ENCODE data around the gene CAPN8.
A peak's percentile ranks its signal among the peaks of the same experiment; 100 is the strongest.
"Not testable (repeated sequence)": the region's sequence is repeated elsewhere in the genome, so short reads cannot be mapped to it uniquely, and the experiment has no call there.

CAPN8 gene

DNA sequence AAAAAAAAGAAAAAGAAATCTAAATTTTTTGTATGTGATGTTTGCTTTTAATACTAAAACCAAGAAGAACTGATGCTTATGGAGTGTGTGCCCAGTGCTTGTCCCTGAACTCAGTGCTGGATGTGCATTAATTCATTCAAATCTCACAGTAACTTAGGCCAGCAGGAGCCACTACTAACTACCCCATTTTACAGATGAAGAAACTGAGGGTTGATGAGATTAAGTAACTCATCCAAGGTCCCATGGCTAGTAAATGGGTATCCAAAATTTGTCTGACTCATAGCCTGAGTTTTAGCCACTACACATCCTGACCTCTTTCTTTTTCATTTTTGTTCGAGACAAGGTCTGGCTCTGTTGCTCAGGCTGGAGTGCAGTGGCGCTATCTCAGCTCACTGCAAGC is 144.4 kb downstream of the CAPN8 start:
- no peak for DNase-seq

DNA sequence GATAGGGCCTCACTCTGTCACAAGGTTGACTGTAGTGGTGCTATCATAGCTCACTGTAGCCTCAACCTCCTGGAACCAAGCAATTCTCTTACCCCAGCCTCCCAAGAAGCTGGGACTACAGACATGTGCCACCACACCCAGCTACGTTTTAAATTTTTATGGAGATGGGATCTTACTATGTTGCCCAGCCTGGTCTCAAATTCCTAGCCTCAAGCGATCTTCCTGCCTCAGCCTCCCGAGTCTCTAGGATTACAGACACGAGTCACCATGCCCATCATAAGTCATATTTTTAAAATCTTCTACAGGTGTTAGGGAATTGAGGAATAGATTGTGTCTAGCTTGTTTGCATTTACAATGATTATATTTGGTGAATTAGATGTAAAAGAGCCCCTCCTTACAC is 145.3 kb downstream of the CAPN8 start:
- DNase-seq: no peak

DNA sequence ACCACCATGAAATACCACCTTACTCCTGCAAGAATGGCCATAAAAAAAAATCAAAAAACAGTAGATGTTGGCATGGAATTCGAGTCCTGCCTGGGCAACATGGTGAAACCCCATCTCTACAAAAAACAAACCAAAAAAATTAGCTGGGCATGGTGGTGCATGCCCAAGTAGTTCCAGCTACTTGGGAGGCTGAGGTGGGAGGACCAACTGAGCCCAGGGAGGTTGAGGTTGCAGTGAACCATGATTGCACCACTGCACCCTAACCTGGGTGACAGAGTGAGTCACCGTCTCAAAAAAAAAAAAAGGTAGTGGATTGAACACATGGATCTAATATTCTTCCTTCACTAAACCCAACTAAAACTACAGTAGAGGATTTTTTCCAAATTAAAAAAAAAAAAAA is 146.4 kb downstream of the CAPN8 start:
- no peak for DNase-seq

DNA sequence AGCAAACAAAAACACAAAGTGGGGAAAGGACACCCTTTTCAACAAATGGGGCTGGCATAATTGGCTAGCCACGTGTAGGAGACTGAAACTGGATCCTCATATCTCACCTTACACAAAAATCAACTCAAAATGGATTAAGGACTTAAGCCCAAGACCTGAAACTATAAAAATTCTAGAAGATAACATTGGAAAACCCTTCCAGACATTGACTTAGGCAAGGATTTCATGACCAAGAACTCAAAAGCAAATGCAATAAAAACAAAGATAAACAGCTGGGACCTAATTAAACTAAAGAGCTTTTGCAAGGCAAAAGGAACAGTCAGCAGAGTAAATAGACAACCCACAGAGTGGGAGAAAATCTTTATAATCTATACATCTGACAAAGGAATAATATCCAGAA is 146.9 kb downstream of the CAPN8 start:
- not testable (repeated sequence) for DNase-seq

DNA sequence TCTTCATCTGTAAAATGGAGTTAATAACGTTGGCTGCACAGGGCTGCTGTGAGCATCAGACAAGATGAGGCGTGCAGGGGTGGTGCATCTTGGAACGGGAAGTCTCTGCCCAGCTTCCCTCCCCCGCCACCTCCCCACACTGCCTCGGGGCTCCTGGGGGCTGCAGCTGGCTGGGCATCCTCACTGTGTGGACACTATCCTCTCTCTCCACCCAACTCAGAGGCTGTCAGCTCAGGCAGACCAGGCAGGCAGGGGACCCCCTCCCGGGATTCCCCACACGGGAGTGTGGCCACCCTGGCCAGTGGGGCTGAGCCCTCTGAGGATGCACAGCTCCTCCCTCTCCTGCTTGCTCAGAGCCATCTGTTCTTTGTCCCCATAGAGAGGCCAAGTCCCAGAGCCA is 149.6 kb downstream of the CAPN8 start:
- no peak for DNase-seq

DNA sequence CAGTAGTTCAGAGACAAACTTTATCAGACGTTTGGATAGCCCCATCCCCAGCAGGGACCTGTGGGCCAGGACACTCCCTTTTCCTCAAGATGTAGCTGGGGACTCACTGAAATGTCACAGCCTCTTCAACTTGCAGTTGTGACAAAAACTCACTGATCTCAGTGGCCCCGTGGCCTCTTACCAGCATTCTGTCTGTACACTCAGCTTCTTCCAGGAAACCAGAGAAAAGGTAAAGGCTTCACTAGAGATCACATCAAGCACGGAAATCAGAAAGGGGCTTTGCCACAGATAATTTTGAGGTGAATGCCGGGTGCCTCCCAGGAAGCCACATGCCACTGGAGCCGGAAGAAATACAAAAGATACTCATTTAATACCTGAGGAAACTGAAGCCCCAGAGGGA is 150.1 kb downstream of the CAPN8 start:
- DNase-seq: no peak

DNA sequence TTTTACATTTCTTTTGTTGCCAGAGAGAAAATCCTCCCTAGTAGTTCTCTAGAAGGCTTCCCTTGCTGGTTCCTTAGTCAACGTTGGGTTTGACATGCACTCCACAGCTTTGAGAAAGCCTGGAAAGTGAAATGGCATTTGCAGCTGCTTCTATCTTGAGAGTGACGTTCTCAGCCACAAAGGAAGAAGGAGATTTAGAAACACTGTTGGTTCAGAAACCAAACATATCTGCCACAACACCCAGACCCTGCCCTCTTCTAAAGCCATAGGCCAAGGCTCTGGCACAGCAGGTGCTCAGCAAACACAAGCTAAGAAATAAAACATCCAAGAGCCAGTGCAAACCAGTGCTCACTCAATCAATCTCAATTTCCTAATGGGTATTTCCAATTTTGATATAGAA is 150.9 kb downstream of the CAPN8 start:
- no peak for DNase-seq

DNA sequence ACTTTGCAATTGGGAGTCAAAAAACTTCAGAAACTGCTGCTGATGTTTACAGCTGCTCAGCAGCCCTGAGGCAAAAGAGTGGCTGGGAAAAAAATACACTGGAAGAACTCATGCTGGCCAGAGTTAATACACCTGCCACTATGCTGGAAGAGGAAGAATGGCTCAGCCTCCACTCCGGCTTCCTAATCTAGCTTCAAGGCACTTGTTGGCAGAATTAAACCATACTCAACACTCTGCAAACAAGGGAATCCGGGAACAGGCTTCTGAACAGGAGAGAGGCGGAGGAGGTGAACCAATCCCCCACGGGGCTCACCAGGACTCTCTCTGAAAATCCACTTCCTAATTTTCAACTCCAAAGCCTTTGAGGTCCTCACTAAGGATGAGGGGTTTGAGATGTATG is 152.2 kb downstream of the CAPN8 start:
- peak; percentile 17 to 91 (median 63) for DNase-seq

DNA sequence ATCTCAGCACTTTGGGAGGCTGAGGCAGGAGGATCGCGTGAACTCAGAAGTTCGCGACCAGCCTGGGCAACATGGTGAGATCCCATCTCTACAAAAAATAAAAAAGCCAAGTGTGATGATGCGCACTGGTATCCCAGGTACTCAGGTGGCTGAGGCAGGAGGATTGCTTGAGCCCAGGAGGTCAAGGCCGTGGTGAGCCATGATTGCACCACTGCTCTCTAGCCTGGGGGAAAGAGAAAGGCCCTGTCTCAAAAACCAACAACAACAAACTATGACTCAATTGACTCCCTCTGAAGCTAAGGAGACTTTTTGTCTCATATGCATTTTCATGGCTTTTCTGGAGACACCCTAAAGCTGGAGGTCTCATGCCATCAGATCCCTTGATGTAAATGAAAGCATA is 153.4 kb downstream of the CAPN8 start:
- no peak for DNase-seq

DNA sequence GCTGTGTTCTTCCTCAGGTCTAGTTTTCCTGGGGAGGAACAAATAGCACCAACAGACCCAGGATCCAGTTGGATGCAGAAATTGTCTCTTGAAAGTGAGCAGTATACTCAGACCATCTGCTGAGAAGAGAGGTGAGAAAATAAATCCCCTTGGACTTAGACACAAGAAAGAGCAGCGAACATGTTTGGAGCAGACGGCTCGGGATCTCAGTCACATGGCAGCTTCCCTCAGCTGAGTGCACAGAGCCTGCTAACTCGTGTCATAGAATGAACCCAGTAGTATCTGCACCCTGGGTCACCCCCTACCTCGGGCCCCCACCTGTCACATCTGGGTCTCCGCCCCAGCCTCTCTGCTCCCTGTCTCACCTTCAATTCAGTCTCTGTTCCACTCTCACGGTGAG is 156.7 kb downstream of the CAPN8 start:
- DNase-seq: no peak

DNA sequence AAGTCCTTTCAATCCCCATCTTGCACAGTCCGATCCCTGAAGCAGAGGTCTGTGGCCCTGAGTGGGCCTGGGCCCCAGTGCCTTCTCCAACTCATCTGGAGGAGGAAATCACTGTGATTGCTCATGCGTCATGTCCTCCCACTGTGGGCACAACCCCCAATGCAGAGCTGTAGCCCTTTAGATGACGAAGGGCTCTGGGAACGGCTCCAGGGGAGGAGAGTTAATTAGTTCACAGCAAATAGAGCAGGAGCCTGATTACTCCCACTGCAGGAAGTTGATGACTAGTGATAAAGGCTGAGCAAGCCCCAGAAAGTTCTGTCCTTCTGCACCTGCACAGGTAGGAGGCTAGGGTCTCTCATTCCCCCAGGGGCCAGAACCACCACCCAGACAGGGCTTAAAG is 160.8 kb downstream of the CAPN8 start:
- peak in 2 of 3 experiments; percentile 19 to 56 for DNase-seq

DNA sequence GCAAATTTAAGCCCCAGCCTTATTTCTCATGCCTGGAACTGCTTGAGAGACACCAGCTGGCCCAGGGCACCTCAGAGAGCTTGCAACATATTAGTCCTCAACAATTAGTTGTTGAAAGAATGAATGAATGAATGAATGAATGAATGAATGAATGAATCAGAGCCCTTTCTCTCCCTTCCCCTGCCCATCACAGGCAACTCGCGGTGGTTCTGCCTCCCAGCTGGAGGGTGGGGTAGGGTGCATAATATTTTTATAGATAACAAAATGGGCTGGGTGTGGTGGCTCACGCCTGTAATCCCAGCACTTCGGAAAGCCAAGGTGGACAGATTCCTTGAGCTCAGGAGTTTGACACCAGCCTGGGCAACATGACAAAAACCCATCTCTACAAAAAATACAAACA is 162.2 kb downstream of the CAPN8 start:
- DNase-seq: no peak

DNA sequence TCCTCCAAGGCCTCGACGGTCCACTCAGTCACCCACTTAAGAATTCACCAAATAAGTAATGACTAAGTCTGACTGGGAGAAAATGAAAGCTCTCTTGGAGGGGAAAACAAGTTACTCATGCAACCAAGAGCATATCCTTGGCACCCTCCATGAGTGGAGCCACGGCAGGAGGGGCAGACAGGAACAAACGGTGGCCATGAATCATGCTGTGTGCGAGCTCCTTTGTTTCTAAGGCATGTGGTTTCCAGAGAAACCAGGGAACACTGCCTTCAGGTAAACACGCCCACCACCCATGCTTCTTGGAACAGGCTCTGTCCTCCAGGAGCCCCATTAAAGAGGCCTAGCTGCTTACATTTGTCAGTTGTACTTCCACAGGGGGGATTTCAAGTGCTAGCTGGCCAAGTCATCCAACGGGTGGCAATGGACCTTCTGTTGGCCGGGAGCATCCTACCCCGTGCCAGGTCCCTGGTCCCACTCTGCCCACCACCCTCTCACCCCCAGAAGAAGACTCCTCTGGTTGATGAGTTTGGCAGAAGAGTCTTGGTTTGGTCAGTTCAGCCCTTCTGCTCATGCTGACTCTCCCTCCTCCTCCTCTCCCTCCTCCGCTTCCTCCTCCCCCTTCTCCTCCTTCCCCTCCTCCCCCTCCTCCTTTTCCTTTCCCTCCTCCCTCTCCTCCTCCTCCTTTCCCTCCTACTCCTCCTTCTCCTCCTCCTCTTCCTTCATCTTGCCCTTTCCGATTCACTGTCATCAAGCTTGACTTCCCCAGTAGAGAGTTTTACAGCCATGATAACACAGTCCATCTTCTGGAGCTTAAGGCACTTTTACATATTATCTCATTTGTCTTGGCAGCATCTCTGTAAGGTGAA is 164.7 kb downstream of the CAPN8 start:
- peak; percentile 5 to 81 (median 61) for DNase-seq

DNA sequence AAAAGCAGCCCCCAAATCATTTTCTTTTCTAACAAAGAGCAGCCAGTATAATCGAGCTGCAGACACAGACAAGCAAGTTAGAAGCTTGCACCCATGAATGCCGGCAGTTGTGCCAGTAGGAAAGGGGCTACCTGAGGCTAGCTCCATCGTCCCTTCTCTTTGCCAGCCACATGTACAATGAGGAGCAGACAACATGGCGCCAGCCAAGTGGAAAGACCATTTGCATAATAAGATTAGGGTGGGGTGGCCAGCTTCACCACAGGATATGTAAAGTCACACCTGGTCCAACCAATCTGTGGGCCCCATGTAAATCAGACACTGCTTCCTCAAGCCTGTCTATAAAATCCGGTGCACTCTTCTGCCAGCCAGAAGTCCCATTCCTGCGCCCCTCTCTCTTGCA is 168.6 kb downstream of the CAPN8 start:
- DNase-seq: no peak

DNA sequence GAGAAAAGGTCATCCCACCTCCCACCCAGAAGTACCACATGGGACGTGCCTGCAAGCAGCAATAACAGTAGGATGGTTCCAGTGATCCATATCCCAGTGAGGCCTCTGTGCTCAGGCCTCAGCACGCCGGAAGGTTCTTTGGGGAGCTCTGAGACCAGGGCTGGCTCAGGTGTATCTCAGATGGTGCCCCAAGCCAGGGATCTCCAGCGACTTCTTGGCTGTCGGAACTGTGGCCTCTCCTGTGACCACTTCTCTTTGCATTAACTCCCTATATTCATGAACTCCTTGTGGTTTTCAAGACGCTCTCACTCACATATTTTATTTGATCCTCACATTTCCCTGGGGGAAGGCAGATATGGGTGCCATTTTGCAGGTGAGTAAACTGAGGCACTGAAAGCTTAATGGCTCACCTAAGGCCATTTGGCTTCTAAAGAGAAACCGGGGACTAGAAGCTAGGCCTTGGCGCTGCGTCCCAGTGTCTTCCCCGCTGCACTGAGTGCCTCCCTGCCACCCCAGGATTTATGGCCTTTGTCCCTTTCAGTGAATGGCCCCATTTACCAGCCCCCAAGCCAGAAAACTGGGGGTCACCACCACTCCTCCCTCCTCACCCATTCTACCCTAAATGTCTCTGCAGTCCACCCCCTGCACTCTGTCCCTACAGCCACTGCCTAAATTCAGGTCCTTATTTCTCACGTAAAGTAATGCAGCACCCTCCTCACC is 170.4 kb downstream of the CAPN8 start:
- DNase-seq: no peak

DNA sequence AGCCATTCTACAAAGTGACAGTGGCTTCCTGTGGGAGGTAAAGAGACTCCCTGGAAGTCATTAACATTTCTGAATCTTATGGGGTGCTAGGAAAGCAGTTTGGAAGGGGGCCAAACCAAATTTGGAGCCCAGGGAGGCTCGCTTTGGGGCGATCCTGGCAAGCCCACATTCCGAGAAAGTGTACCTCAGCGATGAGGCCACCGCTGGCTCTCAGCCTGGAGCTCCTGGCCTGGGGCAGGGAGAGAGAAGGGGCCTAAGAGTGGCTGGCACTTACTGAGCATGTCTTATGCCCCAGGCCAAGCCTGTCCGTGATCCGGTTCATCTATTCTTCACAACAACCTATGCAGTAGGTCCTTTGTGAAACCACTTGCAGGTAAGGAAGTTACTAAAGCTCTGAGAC is 173.5 kb downstream of the CAPN8 start:
- DNase-seq: no peak

Data from NCI-H1417 (cell line).